Measurements from ENCODE around the gene PTPRE. TPM values are rescaled to one million over a fixed set of nuclear protein-coding genes. Genes with fewer than 3 reads are reported as not detected.

The PTPRE gene
- total RNA-seq, 1 experiment from 2014 or later = 0.70 TPM

DNA sequence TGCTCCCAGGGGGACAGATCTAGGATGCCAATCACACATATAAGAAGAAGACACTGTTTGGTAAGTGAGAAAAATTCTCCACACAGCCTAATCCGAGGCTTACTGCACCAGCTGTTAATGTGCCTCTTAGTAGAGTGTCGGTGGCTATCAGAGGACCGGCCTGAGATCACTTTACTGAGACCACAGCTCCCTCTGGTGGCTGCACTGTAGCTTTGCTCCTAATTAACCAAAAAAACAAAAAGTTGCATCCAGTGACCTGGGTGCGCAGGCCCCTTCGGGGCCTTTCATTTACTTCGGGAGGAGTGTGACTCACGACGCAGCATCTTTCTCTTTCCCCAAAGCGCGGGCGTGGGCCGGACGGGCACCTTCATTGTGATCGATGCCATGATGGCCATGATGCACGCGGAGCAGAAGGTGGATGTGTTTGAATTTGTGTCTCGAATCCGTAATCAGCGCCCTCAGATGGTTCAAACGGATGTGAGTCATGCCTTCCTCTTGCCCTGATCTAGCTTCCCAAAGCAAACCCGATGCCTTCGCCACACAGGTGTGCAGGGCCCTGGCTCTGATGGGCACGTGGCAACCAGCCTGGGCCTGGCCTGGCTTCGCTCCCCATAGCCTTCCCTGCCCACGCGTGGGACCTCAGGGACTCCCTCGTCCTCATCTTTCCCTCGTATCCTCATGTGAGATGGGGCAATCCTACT, 162.6 kb downstream of the PTPRE start:
- peaks cover 11% of the 10 kb centered on the region for H3K27me3 Mint-ChIP-seq (ENCODE audit: low read depth)
- Histone ChIP-seq H3K9ac (ENCODE audit: extremely low read depth, insufficient read length, low read length) (no peak overlapping the region), H4K8ac (replicated peaks; ENCODE audit: insufficient read length, low read depth, low read length) (no peak overlapping the region), H3K23me2 (ENCODE audit: insufficient read length, low read depth, low read length, poor library complexity, severe bottlenecking) (no peaks in the 10 kb centered on the region), H3K18ac (ENCODE audit: insufficient read length, low read depth, low read length) (no peak overlapping the region), H2AFZ (ENCODE audit: low read length) (peak overlapping the region; percentile 34), H2BK5ac (ENCODE audit: insufficient read length, low read length) (no peak overlapping the region), H4K20me1 (ENCODE audit: control insufficient read depth, insufficient read depth, insufficient read length) (no peaks in the 10 kb centered on the region), H3K14ac (ENCODE audit: insufficient read depth, low read length) (no peak overlapping the region), H3K4me1 (ENCODE audit: insufficient read depth, low read length) (no peaks in the 10 kb centered on the region), H2BK15ac (ENCODE audit: low read depth, low read length) (no peak overlapping the region), H2BK12ac (ENCODE audit: insufficient read length, low read depth, low read length) (no peak overlapping the region), H3K4ac (ENCODE audit: low read depth, low read length) (no peak overlapping the region), H3K27me3 (ENCODE audit: insufficient read depth, low read length) (no peaks in the 10 kb centered on the region), H3K56ac (ENCODE audit: insufficient read length, low read depth, low read length) (no peak overlapping the region), H3K27ac (ENCODE audit: insufficient read length, low read depth, low read length) (no peak overlapping the region), H2AK5ac (ENCODE audit: insufficient read length, low read length) (no peak overlapping the region), H3K4me2 (ENCODE audit: insufficient read depth, insufficient read length, low read length) (no peak overlapping the region), H3K23ac (ENCODE audit: insufficient read length, low read depth, low read length) (no peak overlapping the region), H4K91ac (ENCODE audit: insufficient read length, low read depth, low read length) (no peak overlapping the region), H4K5ac (ENCODE audit: insufficient read length, low read depth, low read length) (no peak overlapping the region), H3K79me1 (ENCODE audit: insufficient read depth, low read depth, low read length, poor library complexity, severe bottlenecking) (no peaks in the 10 kb centered on the region), H2BK20ac (ENCODE audit: low read depth, low read length, poor library complexity, severe bottlenecking) (no peak overlapping the region), H2BK120ac (ENCODE audit: low read depth, low read length, poor library complexity, severe bottlenecking) (no peak overlapping the region), H3T11ph (ENCODE audit: low read length) (no peak overlapping the region), H3K79me2 (ENCODE audit: insufficient read depth, low read length) (no peaks in the 10 kb centered on the region), H3K9me3 (ENCODE audit: control insufficient read depth, low read depth, low read length) (no peaks in the 10 kb centered on the region)
- H3K36me3 Mint-ChIP-seq (ENCODE audit: insufficient read depth in 1 of 3, low read depth in 3 of 3) = peaks cover 4 to 8% (median 6%) of the 10 kb centered on the region in 3 experiments; a peak in 6 of 7 replicates
- H3K4me1 Mint-ChIP-seq = peaks cover 9 to 10% of the 10 kb centered on the region in 2 experiments
- H3K9me3 Mint-ChIP-seq = peaks cover 5% of the 10 kb centered on the region in 2 experiments; a peak in 2 of 5 replicates
- DNase-seq = peak; percentile 80
- no CpG with 5 or more reads among the region's 28 CpGs for WGBS (ENCODE audit: extremely low coverage, insufficient read length, low lambda C conversion rate)
- no peak overlapping the region for H3K27ac Mint-ChIP-seq
- peak; percentile 92 for TF ChIP-seq CTCF (conservative IDR thresholded peaks at IDR 0.05)
- H3K4me3 Mint-ChIP-seq = peak overlapping the region in 1 of 2 experiments; percentile 41; a peak in 1 of 5 replicates

All from H9 (cell line).